ENCODE data around the gene ZNF763.
"Not testable (repeated sequence)": the region's sequence is repeated elsewhere in the genome, so short reads cannot be mapped to it uniquely, and the experiment has no call there.

ZNF763 gene

GRCh38 chr19:11991921-11992320, 27.1 kb downstream of the ZNF763 start:
- H3K4me3 ChIP-seq (ENCODE audit: low read depth in 1 of 2, low read length in 2 of 2); H3K27ac ChIP-seq (ENCODE audit: low read depth, low read length); H3K9me3 ChIP-seq (ENCODE audit: control insufficient read depth in 1 of 2, low read length in 2 of 2); H3K36me3 ChIP-seq (ENCODE audit: control insufficient read depth in 1 of 2, insufficient read depth in 2 of 2, low read length in 2 of 2); H3K27me3 ChIP-seq (ENCODE audit: control insufficient read depth in 1 of 2, insufficient read depth in 2 of 2, low read length in 2 of 2); H3K9ac ChIP-seq (ENCODE audit: low read depth in 1 of 2, low read length in 2 of 2); H3K4me1 ChIP-seq (ENCODE audit: control insufficient read depth in 1 of 2, insufficient read depth in 2 of 2, low read length in 2 of 2): not testable (repeated sequence)

GRCh38 chr19:11995174-11995573, 30.3 kb downstream of the ZNF763 start:
- Histone ChIP-seq H3K27ac (ENCODE audit: low read depth, low read length) (no peak overlapping the region), H3K4me3 (ENCODE audit: low read depth in 1 of 2, low read length in 2 of 2) (no peak overlapping the region), H3K4me1 (ENCODE audit: control insufficient read depth in 1 of 2, insufficient read depth in 2 of 2, low read length in 2 of 2) (no peaks in the 10 kb centered on the region), H3K9ac (ENCODE audit: low read depth in 1 of 2, low read length in 2 of 2) (no peak overlapping the region), H3K36me3 (ENCODE audit: control insufficient read depth in 1 of 2, insufficient read depth in 2 of 2, low read length in 2 of 2) (no peaks in the 10 kb centered on the region), H3K9me3 (ENCODE audit: control insufficient read depth in 1 of 2, low read length in 2 of 2) (peaks cover 2 to 4% of the 10 kb centered on the region in 2 donors), H3K27me3 (ENCODE audit: control insufficient read depth in 1 of 2, insufficient read depth in 2 of 2, low read length in 2 of 2) (no peaks in the 10 kb centered on the region)

GRCh38 chr19:12000152-12000981, 35.5 kb downstream of the ZNF763 start:
- no peak overlapping the region for H3K27ac ChIP-seq (ENCODE audit: low read depth, low read length)
- no peaks in the 10 kb centered on the region for H3K4me1 ChIP-seq (ENCODE audit: control insufficient read depth in 1 of 2, insufficient read depth in 2 of 2, low read length in 2 of 2)
- no peak overlapping the region for H3K4me3 ChIP-seq (ENCODE audit: low read depth in 1 of 2, low read length in 2 of 2)
- no peak overlapping the region for H3K9ac ChIP-seq (ENCODE audit: low read depth in 1 of 2, low read length in 2 of 2)
- no peaks in the 10 kb centered on the region for H3K27me3 ChIP-seq (ENCODE audit: control insufficient read depth in 1 of 2, insufficient read depth in 2 of 2, low read length in 2 of 2)
- peaks cover 0 to 4% of the 10 kb centered on the region in 2 donors for H3K36me3 ChIP-seq (ENCODE audit: control insufficient read depth in 1 of 2, insufficient read depth in 2 of 2, low read length in 2 of 2)
- H3K9me3 ChIP-seq (ENCODE audit: control insufficient read depth in 1 of 2, low read length in 2 of 2): peaks cover 4 to 6% of the 10 kb centered on the region in 2 donors

- H3K4me3 ChIP-seq (ENCODE audit: low read depth in 1 of 2, low read length in 2 of 2): peak overlapping the region in 1 of 2 donors; percentile 17
- H3K9me3 ChIP-seq (ENCODE audit: control insufficient read depth in 1 of 2, low read length in 2 of 2): peaks cover 64 to 68% of the 10 kb centered on the region in 2 donors
- H3K4me1 ChIP-seq (ENCODE audit: control insufficient read depth in 1 of 2, insufficient read depth in 2 of 2, low read length in 2 of 2): no peaks in the 10 kb centered on the region
- no peak overlapping the region for H3K27ac ChIP-seq (ENCODE audit: low read depth, low read length)
- no peak overlapping the region for H3K9ac ChIP-seq (ENCODE audit: low read depth in 1 of 2, low read length in 2 of 2)
- H3K27me3 ChIP-seq (ENCODE audit: control insufficient read depth in 1 of 2, insufficient read depth in 2 of 2, low read length in 2 of 2): no peaks in the 10 kb centered on the region
- H3K36me3 ChIP-seq (ENCODE audit: control insufficient read depth in 1 of 2, insufficient read depth in 2 of 2, low read length in 2 of 2): peaks cover 34 to 41% of the 10 kb centered on the region in 2 donors
These were observed 50.3 kb downstream of the ZNF763 start for GRCh38 chr19:12015015-12015752.

- H3K36me3 ChIP-seq (ENCODE audit: control insufficient read depth in 1 of 2, insufficient read depth in 2 of 2, low read length in 2 of 2): peaks cover 34 to 41% of the 10 kb centered on the region in 2 donors
- peak overlapping the region in 1 of 2 donors; percentile 17 for H3K4me3 ChIP-seq (ENCODE audit: low read depth in 1 of 2, low read length in 2 of 2)
- H3K27me3 ChIP-seq (ENCODE audit: control insufficient read depth in 1 of 2, insufficient read depth in 2 of 2, low read length in 2 of 2): no peaks in the 10 kb centered on the region
- no peaks in the 10 kb centered on the region for H3K4me1 ChIP-seq (ENCODE audit: control insufficient read depth in 1 of 2, insufficient read depth in 2 of 2, low read length in 2 of 2)
- no peak overlapping the region for H3K27ac ChIP-seq (ENCODE audit: low read depth, low read length)
- peaks cover 64 to 68% of the 10 kb centered on the region in 2 donors for H3K9me3 ChIP-seq (ENCODE audit: control insufficient read depth in 1 of 2, low read length in 2 of 2)
- no peak overlapping the region for H3K9ac ChIP-seq (ENCODE audit: low read depth in 1 of 2, low read length in 2 of 2)
These were observed 50.9 kb downstream of the ZNF763 start for GRCh38 chr19:12015753-12016116.
